K562 (cell line): Measurements from ENCODE around the gene CNDP1. TPM values are rescaled to one million over a fixed set of nuclear protein-coding genes. Genes with fewer than 3 reads are reported as not detected.

ENCODE experiments used
- C11orf30 ChIP-seq: fragments of 450-650 bp; IDR thresholded peaks from 2 replicates; pipeline ENCODE4 v1.6.1; 2016; ENCODE audit warnings: low read depth, mild to moderate bottlenecking
- ELF1 ChIP-seq: fragments of 200-800 bp; sonication (Bioruptor generic); IDR thresholded peaks from 2 replicates; pipeline ENCODE4 v1.6.1; 2016; ENCODE audit warnings: missing genetic modification characterization, missing compliant biosample characterization
- ELF2 ChIP-seq: fragments of 250-450 bp; sonication (Bioruptor Pico); IDR thresholded peaks from 2 replicates; pipeline ENCODE4 v1.5.0; 2021; ENCODE audit warnings: mild to moderate bottlenecking
- ETV5 ChIP-seq: sonication (generic); formaldehyde crosslinking; IDR thresholded peaks from 2 replicates; pipeline ENCODE4 v1.4.0; 2020; ENCODE audit warnings: low read depth, mild to moderate bottlenecking, missing genetic modification reagents
- ETV6 ChIP-seq, 3 experiments: fragments of 150-350 bp in 1 of 3; sonication (generic) in 1 of 3; formaldehyde crosslinking in 1 of 3; IDR thresholded peaks; 2 replicates each; pipeline versions ENCODE4 v1.6.1 to v1.8.0; 2014 to 2022; ENCODE audit warnings: borderline replicate concordance in 2 of 3, low read depth in 2 of 3, antibody characterized with exemption in 1 of 3, low read length in 1 of 3, mild to moderate bottlenecking in 1 of 3, missing genetic modification reagents in 1 of 3
- KDM5B ChIP-seq: fragments of 200-600 bp; sonication (generic); IDR thresholded peaks from 2 replicates; pipeline ENCODE4 v1.6.1; 2012; ENCODE audit warnings: low read depth, mild to moderate bottlenecking, moderate library complexity, low read length, control low read depth, inconsistent platforms; ENCODE audit not compliant: insufficient replicate concordance
- PHF20 ChIP-seq: fragments of 450-650 bp; IDR thresholded peaks from 2 replicates; pipeline ENCODE4 v1.6.1; 2018; ENCODE audit not compliant: partially characterized antibody
- POLR2AphosphoS5 ChIP-seq: IDR thresholded peaks from 2 replicates; pipeline ENCODE4 v1.6.1; 2011; ENCODE audit warnings: mild to moderate bottlenecking, low read depth, low read length, moderate library complexity; ENCODE audit not compliant: control insufficient read depth, insufficient read depth
- PRMT5 ChIP-seq: sonication (generic); formaldehyde crosslinking; IDR thresholded peaks from 2 replicates; pipeline ENCODE4 v1.5.0; 2020; ENCODE audit warnings: missing genetic modification reagents
- RREB1 ChIP-seq: fragments of 250-450 bp; sonication (Bioruptor Pico); IDR thresholded peaks from 2 replicates; pipeline ENCODE4 v1.4.0; 2020
- SUPT5H ChIP-seq: fragments of 450-650 bp; IDR thresholded peaks from 2 replicates; pipeline ENCODE4 v1.6.1; 2016
- TAL1 ChIP-seq: fragments of 450-650 bp; IDR thresholded peaks from 2 replicates; pipeline ENCODE4 v1.6.1; 2016; ENCODE audit warnings: mild to moderate bottlenecking
- THAP7 ChIP-seq: fragments of 250-450 bp; sonication (Bioruptor Pico); IDR thresholded peaks from 2 replicates; pipeline ENCODE4 v1.5.0; 2021
- ZFX ChIP-seq: sonication (generic); formaldehyde crosslinking; IDR thresholded peaks from 2 replicates; pipeline ENCODE4 v1.8.0; 2022; ENCODE audit warnings: mild to moderate bottlenecking, missing genetic modification reagents, moderate library complexity
- ZNF133 ChIP-seq: fragments of 250-450 bp; sonication (Bioruptor Pico); IDR thresholded peaks from 2 replicates; pipeline ENCODE4 v1.4.0; 2020; ENCODE audit warnings: mild to moderate bottlenecking
- ZNF316 ChIP-seq: fragments of 450-650 bp; IDR thresholded peaks from 2 replicates; pipeline ENCODE4 v1.6.1; 2016
- ZNF561 ChIP-seq: fragments of 450-650 bp; formaldehyde crosslinking; conservative IDR thresholded peaks from 2 replicates; pipeline ENCODE4 v1.4.0; 2020; ENCODE audit warnings: mild to moderate bottlenecking, moderate library complexity
- ZSCAN32 ChIP-seq: fragments of 450-650 bp; formaldehyde crosslinking; IDR thresholded peaks from 2 replicates; pipeline ENCODE4 v1.4.0; 2020; ENCODE audit warnings: mild to moderate bottlenecking, moderate library complexity
- polyA plus RNA-seq, 8 experiments: library from polyadenylated mRNA; depleted of rRNA in 4 of 8; stranded (reverse) in 5 of 8; unstranded in 3 of 8; fragments of >200 nt; fragmentation: Nextera tagmentation in 2 of 8; fragmentation: Illumina TruSeq in 1 of 8; extraction: Ambion mirVana in 2 of 8; extraction: Trizol in 1 of 8; gene quantifications; 2 replicates each; pipeline versions ENCODE4 v1.2.1 to v1.2.3, GENCODE V29; 2011 to 2014; ENCODE audit warnings: inconsistent platforms in 1 of 8, missing spikeins in 1 of 8
- total RNA-seq, 7 experiments: library from RNA; depleted of rRNA in 6 of 7; stranded (reverse); fragments of >200 nt in 6 of 7; fragmentation: Illumina TruSeq in 2 of 7; extraction: Trizol in 2 of 7; gene quantifications; 2 replicates each; pipeline versions ENCODE4 v1.2.1 to v1.2.3, GENCODE V29; 2011 to 2021; ENCODE audit warnings: low replicate concordance in 1 of 7
- TF ChIP-seq, protein P1 (sequence below), 3 experiments: fragments of 200-800 bp in 1 of 3; fragments of 250-450 bp in 1 of 3; fragments of 450-650 bp in 1 of 3; sonication (Bioruptor Pico) in 1 of 3; sonication (Bioruptor generic) in 1 of 3; formaldehyde crosslinking in 1 of 3; IDR thresholded peaks; 2 replicates each; pipeline versions ENCODE4 v1.6.1 to v1.8.0; 2016 to 2022; ENCODE audit warnings: mild to moderate bottlenecking in 2 of 3, missing genetic modification characterization in 2 of 3, missing compliant biosample characterization in 1 of 3, moderate library complexity in 1 of 3

Gene CNDP1
- total and polyA plus RNA-seq, 9 of the 15 experiments (the other 6 are each of a cell fraction or from before 2014, with no cell fraction given) = not detected

- TF ChIP-seq, protein P1, sequence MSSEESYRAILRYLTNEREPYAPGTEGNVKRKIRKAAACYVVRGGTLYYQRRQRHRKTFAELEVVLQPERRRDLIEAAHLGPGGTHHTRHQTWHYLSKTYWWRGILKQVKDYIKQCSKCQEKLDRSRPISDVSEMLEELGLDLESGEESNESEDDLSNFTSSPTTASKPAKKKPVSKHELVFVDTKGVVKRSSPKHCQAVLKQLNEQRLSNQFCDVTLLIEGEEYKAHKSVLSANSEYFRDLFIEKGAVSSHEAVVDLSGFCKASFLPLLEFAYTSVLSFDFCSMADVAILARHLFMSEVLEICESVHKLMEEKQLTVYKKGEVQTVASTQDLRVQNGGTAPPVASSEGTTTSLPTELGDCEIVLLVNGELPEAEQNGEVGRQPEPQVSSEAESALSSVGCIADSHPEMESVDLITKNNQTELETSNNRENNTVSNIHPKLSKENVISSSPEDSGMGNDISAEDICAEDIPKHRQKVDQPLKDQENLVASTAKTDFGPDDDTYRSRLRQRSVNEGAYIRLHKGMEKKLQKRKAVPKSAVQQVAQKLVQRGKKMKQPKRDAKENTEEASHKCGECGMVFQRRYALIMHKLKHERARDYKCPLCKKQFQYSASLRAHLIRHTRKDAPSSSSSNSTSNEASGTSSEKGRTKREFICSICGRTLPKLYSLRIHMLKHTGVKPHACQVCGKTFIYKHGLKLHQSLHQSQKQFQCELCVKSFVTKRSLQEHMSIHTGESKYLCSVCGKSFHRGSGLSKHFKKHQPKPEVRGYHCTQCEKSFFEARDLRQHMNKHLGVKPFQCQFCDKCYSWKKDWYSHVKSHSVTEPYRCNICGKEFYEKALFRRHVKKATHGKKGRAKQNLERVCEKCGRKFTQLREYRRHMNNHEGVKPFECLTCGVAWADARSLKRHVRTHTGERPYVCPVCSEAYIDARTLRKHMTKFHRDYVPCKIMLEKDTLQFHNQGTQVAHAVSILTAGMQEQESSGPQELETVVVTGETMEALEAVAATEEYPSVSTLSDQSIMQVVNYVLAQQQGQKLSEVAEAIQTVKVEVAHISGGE (CRISPR knock-in tag; IDR thresholded peaks at IDR 0.05) = peak in 1 of 3 experiments; percentile 53; a peak in 1 of 6 replicates
- TF ChIP-seq ZSCAN32 (CRISPR knock-in tag) = no peak
- no peak for TF ChIP-seq ZNF316
- TF ChIP-seq C11orf30 = no peak
- no peak for TF ChIP-seq ETV6 (IDR thresholded peaks at IDR 0.05; ENCODE audit: borderline replicate concordance in 1 of 2, low read depth in 2 of 2, low read length in 1 of 2)
- no peak for TF ChIP-seq ETV6 (CRISPR knock-in tag; IDR thresholded peaks at IDR 0.05; ENCODE audit: borderline replicate concordance)
- TF ChIP-seq ZNF561 (CRISPR knock-in tag) = no peak
- TF ChIP-seq PRMT5 (CRISPR knock-in tag) = no peak
- no peak for TF ChIP-seq ELF1 (tag)
- TF ChIP-seq ETV5 (CRISPR knock-in tag) = peak; percentile 47; the same call in 1 of the 2 replicates
- TF ChIP-seq TAL1 = no peak
- no peak for TF ChIP-seq KDM5B
- no peak for TF ChIP-seq RREB1 (CRISPR knock-in tag)
- TF ChIP-seq SUPT5H = peak; percentile 40; the same call in 1 of the 2 replicates
- TF ChIP-seq ZNF133 (CRISPR knock-in tag) = no peak
- no peak for TF ChIP-seq POLR2AphosphoS5
- TF ChIP-seq THAP7 (CRISPR knock-in tag) = no peak
- peak; percentile 96 for TF ChIP-seq ZFX (CRISPR knock-in tag)
- peak; percentile 61 for TF ChIP-seq PHF20
- no peak for TF ChIP-seq ELF2 (CRISPR knock-in tag)
These were observed 62.8 kb downstream of the CNDP1 start (continued) for GRCh38 chr18:74597034-74597661.
